SK-N-SH (cell line): ENCODE results near the gene IGSF3. TPM values are rescaled to one million over a fixed set of nuclear protein-coding genes. Genes with fewer than 3 reads are reported as not detected.
A peak's percentile ranks its signal among the peaks of the same experiment; 100 is the strongest.

Source experiments
- CTCF ChIA-PET: fragments of 300-600, 350-600 bp; formaldehyde crosslinking; extraction: SDS; loops from one replicate; lab custom pipeline; 2021; lab: Yijun Ruan, JAX
- POLR2A ChIA-PET: fragments of 350-600 bp; sonication (Branson Sonifier 250); formaldehyde crosslinking; extraction: SDS; loops from one replicate; lab custom pipeline; 2020; ENCODE audit warnings: antibody characterized with exemption, inconsistent platforms; lab: Yijun Ruan, JAX
- DNase-seq: peaks from one replicate; pipeline ENCODE4 v3.0.0; 2012
- H2AFZ ChIP-seq: fragments of 200-600 bp; sonication (generic); 2 replicates; pipeline ENCODE4 v1.8.1; 2016; ENCODE audit warnings: antibody characterized with exemption, mild to moderate bottlenecking, low read depth
- H3F3A ChIP-seq: fragments of 200-600 bp; sonication (generic); replicated peaks from 2 replicates; pipeline ENCODE3; 2016; ENCODE audit warnings: antibody characterized with exemption, mild to moderate bottlenecking; ENCODE audit not compliant: insufficient read depth
- H3K27ac ChIP-seq, 2 experiments: fragments of 200-500 bp in 1 of 2; fragments of 200-600 bp in 1 of 2; sonication (Bioruptor generic) in 1 of 2; sonication (generic), shearing (Covaris generic) in 1 of 2; 2 replicates each; pipeline versions ENCODE4 v1.5.1 to v1.6.1; 2014 to 2016; ENCODE audit warnings: low read depth in 2 of 2, inconsistent platforms in 1 of 2, low read length in 1 of 2, mild to moderate bottlenecking in 1 of 2, mixed read lengths in 1 of 2
- H3K27me3 ChIP-seq: fragments of 200-600 bp; sonication (generic), shearing (Covaris generic); 2 replicates; pipeline ENCODE4 v1.6.1; 2016; ENCODE audit warnings: mixed run types; ENCODE audit not compliant: insufficient read depth
- H3K36me3 ChIP-seq, 2 experiments: fragments of 200-500 bp in 1 of 2; fragments of 200-600 bp in 1 of 2; sonication (Bioruptor generic) in 1 of 2; sonication (generic) in 1 of 2; replicated peaks in 1 of 2; 2 replicates each; pipeline versions ENCODE3 to v1.5.1; 2014 to 2016; ENCODE audit warnings: low read length in 1 of 2, mild to moderate bottlenecking in 1 of 2; ENCODE audit not compliant: insufficient read depth in 2 of 2, control insufficient read depth in 1 of 2
- H3K4me1 ChIP-seq, 2 experiments: fragments of 200-500 bp in 1 of 2; fragments of 200-600 bp in 1 of 2; sonication (Bioruptor generic) in 1 of 2; sonication (generic), shearing (Covaris generic) in 1 of 2; 2 replicates each; pipeline versions ENCODE4 v1.5.1 to v1.6.1; 2014 to 2016; ENCODE audit warnings: low read depth in 1 of 2, low read length in 1 of 2, mixed run types in 1 of 2; ENCODE audit not compliant: insufficient read depth in 2 of 2, control insufficient read depth in 1 of 2
- H3K4me2 ChIP-seq: fragments of 200-600 bp; sonication (generic), shearing (Covaris generic); 2 replicates; pipeline ENCODE4 v1.6.1; 2017; ENCODE audit warnings: mixed run types
- H3K4me3 ChIP-seq, 2 experiments: fragments of 200-500 bp in 1 of 2; fragments of 200-600 bp in 1 of 2; sonication (Bioruptor generic) in 1 of 2; sonication (generic), shearing (Covaris generic) in 1 of 2; 2 replicates each; pipeline versions ENCODE4 v1.5.1 to v1.8.1; 2014 to 2016; ENCODE audit warnings: low read depth in 2 of 2, inconsistent platforms in 1 of 2, low read length in 1 of 2, mild to moderate bottlenecking in 1 of 2, mixed read lengths in 1 of 2, moderate library complexity in 1 of 2
- H3K79me2 ChIP-seq: fragments of 200-600 bp; sonication (generic); 2 replicates; pipeline ENCODE4 v1.8.1; 2017; ENCODE audit warnings: mild to moderate bottlenecking; ENCODE audit not compliant: insufficient read depth
- H3K9ac ChIP-seq: fragments of 200-600 bp; sonication (generic); 2 replicates; pipeline ENCODE4 v1.6.1; 2017; ENCODE audit warnings: mixed run types
- H3K9me2 ChIP-seq: fragments of 200-600 bp; sonication (generic); 2 replicates; pipeline ENCODE4 v1.6.1; 2017; ENCODE audit warnings: mixed run types
- H3K9me3 ChIP-seq: fragments of 200-600 bp; sonication (generic); 2 replicates; pipeline ENCODE4 v1.6.1; 2017; ENCODE audit warnings: mixed run types, mild to moderate bottlenecking, moderate library complexity
- H4K20me1 ChIP-seq: fragments of 200-600 bp; sonication (generic); 2 replicates; pipeline ENCODE4 v1.6.1; 2017; ENCODE audit warnings: mild to moderate bottlenecking, mixed run types; ENCODE audit not compliant: insufficient read depth
- CHD2 ChIP-seq: fragments of 150-350 bp; IDR thresholded peaks from 2 replicates; pipeline ENCODE4 v1.6.1; 2018; ENCODE audit warnings: low read length; ENCODE audit not compliant: partially characterized antibody
- EZH2phosphoT487 ChIP-seq: fragments of 200-600 bp; sonication (generic); IDR thresholded peaks from 2 replicates; pipeline ENCODE4 v1.6.1; 2017; ENCODE audit warnings: low read depth, mixed run types, mild to moderate bottlenecking, antibody characterized with exemption, moderate library complexity, borderline replicate concordance
- FOSL2 ChIP-seq: IDR thresholded peaks from 2 replicates; pipeline ENCODE4 v1.4.0; 2012; ENCODE audit warnings: low read depth, mild to moderate bottlenecking, moderate library complexity, borderline replicate concordance
- FOXJ3 ChIP-seq: sonication (generic); formaldehyde crosslinking; IDR thresholded peaks from 2 replicates; pipeline ENCODE4 v1.5.1; 2020; ENCODE audit warnings: mild to moderate bottlenecking, missing genetic modification reagents
- GABPA ChIP-seq: IDR thresholded peaks from 2 replicates; pipeline ENCODE4 v1.4.0; 2012; ENCODE audit warnings: low read depth, mild to moderate bottlenecking
- GATA2 ChIP-seq: sonication (generic); formaldehyde crosslinking; IDR thresholded peaks from 2 replicates; pipeline ENCODE4 v1.5.0; 2020; ENCODE audit warnings: mild to moderate bottlenecking, missing genetic modification reagents
- JUND ChIP-seq: IDR thresholded peaks from 2 replicates; pipeline ENCODE4 v1.4.0; 2012
- MXI1 ChIP-seq: IDR thresholded peaks from 2 replicates; pipeline ENCODE4 v1.6.1; 2012; ENCODE audit warnings: mild to moderate bottlenecking, low read depth, low read length, improper control_type of control experiment
- RAD21 ChIP-seq: IDR thresholded peaks from 2 replicates; pipeline ENCODE4 v1.6.1; 2012; ENCODE audit warnings: mild to moderate bottlenecking, low read length
- RXRA ChIP-seq: IDR thresholded peaks from 2 replicates; pipeline ENCODE4 v1.4.0; 2012; ENCODE audit warnings: low read depth, mild to moderate bottlenecking, borderline replicate concordance
- SIN3A ChIP-seq: IDR thresholded peaks from 2 replicates; pipeline ENCODE4 v1.6.1; 2012; ENCODE audit warnings: low read depth, mild to moderate bottlenecking, low read length, moderate library complexity, borderline replicate concordance
- SMC3 ChIP-seq: IDR thresholded peaks from 2 replicates; pipeline ENCODE4 v1.6.1; 2012; ENCODE audit warnings: low read depth, low read length, improper control_type of control experiment
- TCF12 ChIP-seq: IDR thresholded peaks from 2 replicates; pipeline ENCODE4 v1.4.0; 2012
- USF1 ChIP-seq: IDR thresholded peaks from 2 replicates; pipeline ENCODE4 v1.4.0; 2012; ENCODE audit warnings: low read depth, borderline replicate concordance
- USF2 ChIP-seq: fragments of 150-350 bp; IDR thresholded peaks from 2 replicates; pipeline ENCODE4 v1.6.1; 2017; ENCODE audit warnings: antibody characterized with exemption, low read length, low read depth, borderline replicate concordance
- YY1 ChIP-seq: IDR thresholded peaks from 2 replicates; pipeline ENCODE4 v1.4.0; 2012; ENCODE audit warnings: low read depth, mild to moderate bottlenecking
- WGBS: methylation state at CpG from one replicate; pipeline ENCODE4 v1.1.6; 2017; ENCODE audit warnings: low lambda C conversion rate; 5-methylcytosine and 5-hydroxymethylcytosine counted together
- polyA plus RNA-seq, 3 experiments: library from polyadenylated mRNA; depleted of rRNA; stranded (reverse); fragments of >200 nt; gene quantifications; 2 replicates each; pipeline ENCODE4 v1.2.3, GENCODE V29; 2012
- TF ChIP-seq, protein P1 (sequence below): IDR thresholded peaks from 2 replicates; pipeline ENCODE4 v1.4.0; 2012; ENCODE audit warnings: low read depth

Gene IGSF3
- polyA plus RNA-seq, 1 of the 3 experiments (the other 2 are of a cell fraction): 3.0 TPM

DNA sequence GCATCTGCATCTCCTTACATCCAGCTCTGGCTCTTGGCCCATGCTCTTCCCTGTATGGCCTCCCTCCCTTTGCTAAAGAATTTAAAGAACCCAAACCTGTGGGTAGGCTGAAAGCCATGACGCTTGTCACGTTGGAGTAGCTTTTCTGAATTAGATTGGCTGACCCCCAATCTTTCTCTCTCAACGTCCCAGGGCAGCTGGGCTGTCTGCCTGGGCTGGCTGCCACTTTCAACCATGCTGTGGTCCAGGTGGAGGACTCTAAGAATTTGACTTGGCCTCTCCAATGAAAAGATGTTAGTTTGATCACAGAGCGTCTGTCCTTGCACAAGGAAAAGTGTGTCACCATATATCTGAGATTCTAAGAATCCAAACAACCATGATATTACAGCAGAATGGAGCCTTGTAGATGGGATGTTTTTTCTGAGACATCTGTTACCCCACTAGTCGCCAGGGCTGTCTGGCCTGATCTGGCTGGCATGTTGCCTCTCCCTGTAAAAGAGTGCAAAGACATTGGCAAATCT, 6.5 kb upstream of the IGSF3 start:
- no peak overlapping the region for H3K9ac ChIP-seq
- H3K36me3 ChIP-seq: no peaks in the 10 kb centered on the region
- peaks cover 0 to 7% of the 10 kb centered on the region in 2 experiments; a peak in 1 of 4 replicates for H3K4me1 ChIP-seq
- H3K9me2 ChIP-seq: no peaks in the 10 kb centered on the region
- no peak overlapping the region for H3K4me3 ChIP-seq
- no peak overlapping the region for H2AFZ ChIP-seq
- no peak; the same call in 1 of the 2 replicates for TF ChIP-seq MXI1
- ChIA-PET CTCF (interaction anchor here (0.9 to 3.9 kb wide), 2 partner anchors 19 to 100 kb away, joined by 4 to 12 read pairs; no protein-coding TSS in a partner anchor), POLR2A (no interaction called here)
- DNase-seq: no peak
- H3K4me2 ChIP-seq: no peak overlapping the region
- H3K9me3 ChIP-seq: no peaks in the 10 kb centered on the region
- H3K27me3 ChIP-seq: no peaks in the 10 kb centered on the region
- WGBS: 54% methylated on average over 5 of the region's 5 CpGs
- H3K79me2 ChIP-seq: no peaks in the 10 kb centered on the region
- H3F3A ChIP-seq: no peaks in the 10 kb centered on the region
- H3K27ac ChIP-seq: peak overlapping the region in 1 of 2 experiments; percentile 26; a peak in 1 of 4 replicates
- H4K20me1 ChIP-seq: no peaks in the 10 kb centered on the region

GRCh38 chr1:116671912-116672311, 4.4 kb upstream of the IGSF3 start:
- no peaks in the 10 kb centered on the region for H3K36me3 ChIP-seq
- ChIA-PET POLR2A (no interaction called here), CTCF (interaction anchor here (0.7 to 3.9 kb wide), 6 partner anchors 13 to 97 kb away, joined by 3 to 12 read pairs (median 4); no protein-coding TSS in a partner anchor)
- no peak overlapping the region for H3K9ac ChIP-seq
- H3K4me3 ChIP-seq: no peak overlapping the region
- peaks cover 1% of the 10 kb centered on the region; the same call in 1 of the 2 replicates for H3K27me3 ChIP-seq
- no peak for TF ChIP-seq MXI1
- no peak for TF ChIP-seq CHD2
- no peak for TF ChIP-seq JUND
- TF ChIP-seq RXRA: no peak
- TF ChIP-seq RAD21: no peak
- TF ChIP-seq SMC3: no peak
- TF ChIP-seq, protein P1, sequence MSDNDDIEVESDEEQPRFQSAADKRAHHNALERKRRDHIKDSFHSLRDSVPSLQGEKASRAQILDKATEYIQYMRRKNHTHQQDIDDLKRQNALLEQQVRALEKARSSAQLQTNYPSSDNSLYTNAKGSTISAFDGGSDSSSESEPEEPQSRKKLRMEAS: no peak
- TF ChIP-seq FOSL2: no peak
- TF ChIP-seq GABPA: no peak
- 81% methylated on average over 2 of the region's 2 CpGs for WGBS
- no peaks in the 10 kb centered on the region for H3K9me2 ChIP-seq
- no peak overlapping the region for H3K27ac ChIP-seq
- H3F3A ChIP-seq: no peaks in the 10 kb centered on the region
- H3K4me2 ChIP-seq: no peak overlapping the region
- H3K79me2 ChIP-seq: no peaks in the 10 kb centered on the region
- H4K20me1 ChIP-seq: no peaks in the 10 kb centered on the region
- H2AFZ ChIP-seq: no peak overlapping the region
- H3K9me3 ChIP-seq: no peaks in the 10 kb centered on the region
- H3K4me1 ChIP-seq: peaks cover 0 to 14% of the 10 kb centered on the region in 2 experiments; a peak in 1 of 4 replicates
- DNase-seq: no peak

GRCh38 chr1:116671072-116671760, 3.7 kb upstream of the IGSF3 start:
- Histone ChIP-seq H3K4me3 (no peak overlapping the region), H3K36me3 (no peaks in the 10 kb centered on the region), H3F3A (no peaks in the 10 kb centered on the region), H3K27me3 (peaks cover 8% of the 10 kb centered on the region), H3K9me3 (no peaks in the 10 kb centered on the region), H3K4me1 (peaks cover 0 to 14% of the 10 kb centered on the region in 2 experiments; a peak in 1 of 4 replicates), H3K27ac (no peak overlapping the region), H3K9ac (no peak overlapping the region), H3K9me2 (no peaks in the 10 kb centered on the region), H4K20me1 (no peaks in the 10 kb centered on the region), H3K79me2 (no peaks in the 10 kb centered on the region), H3K4me2 (no peak overlapping the region), H2AFZ (no peak overlapping the region)
- ChIA-PET POLR2A (no interaction called here), CTCF (interaction anchor here (0.7 to 3.9 kb wide), 3 partner anchors 12 to 97 kb away, joined by 3 to 12 read pairs (median 3); no protein-coding TSS in a partner anchor)
- WGBS: 68% methylated on average over 7 of the region's 7 CpGs
- no peak for DNase-seq
- TF ChIP-seq EZH2phosphoT487 (no peak), USF1 (no peak), USF2 (no peak), FOSL2 (no peak), RAD21 (no peak), TCF12 (no peak), SIN3A (no peak), MXI1 (no peak), FOXJ3 (CRISPR knock-in tag) (no peak), YY1 (no peak), GATA2 (CRISPR knock-in tag) (no peak)
- TF ChIP-seq, protein P1: no peak
